ENCODE results near the gene DNPEP. TPM values are rescaled to one million over a fixed set of nuclear protein-coding genes. Genes with fewer than 3 reads are reported as not detected.
A peak's percentile ranks its signal among the peaks of the same experiment; 100 is the strongest.

The DNPEP gene
- total and polyA plus RNA-seq, 8 donors: 41.6 to 86.4 (median 68.7) TPM

GRCh38 chr2:219350710-219351221, 36.9 kb downstream of the DNPEP start:
- no peak for DNase-seq
- H3K4me3 ChIP-seq: no peak overlapping the region
- intact Hi-C loops (cut with DNase I): no loop called here
- TF ChIP-seq CTCF (IDR thresholded peaks at IDR 0.05): no peak
- peaks cover 0 to 53% of the 10 kb centered on the region in 2 donors for H3K27me3 ChIP-seq
- H3K9me3 ChIP-seq: no peaks in the 10 kb centered on the region
- no peak for ATAC-seq
- H3K4me1 ChIP-seq: no peaks in the 10 kb centered on the region
- H3K27ac ChIP-seq: no peak overlapping the region
- no peaks in the 10 kb centered on the region for H3K36me3 ChIP-seq

GRCh38 chr2:219350215-219350614, 37.5 kb downstream of the DNPEP start:
- TF ChIP-seq CTCF (IDR thresholded peaks at IDR 0.05): no peak
- intact Hi-C loops (cut with DNase I): no loop called here
- ATAC-seq: no peak
- H3K27me3 ChIP-seq: peaks cover 0 to 48% of the 10 kb centered on the region in 2 donors
- no peak overlapping the region for H3K27ac ChIP-seq
- no peak for DNase-seq
- no peaks in the 10 kb centered on the region for H3K36me3 ChIP-seq
- H3K9me3 ChIP-seq: no peaks in the 10 kb centered on the region
- no peak overlapping the region for H3K4me3 ChIP-seq
- peaks cover 0 to under 1% of the 10 kb centered on the region in 2 donors for H3K4me1 ChIP-seq

GRCh38 chr2:219344751-219345430, 42.8 kb downstream of the DNPEP start:
- Histone ChIP-seq H3K4me1 (peaks cover 0 to 12% of the 10 kb centered on the region in 2 donors), H3K36me3 (no peaks in the 10 kb centered on the region), H3K27me3 (peaks cover 0 to 19% of the 10 kb centered on the region in 2 donors), H3K4me3 (no peak overlapping the region), H3K9me3 (no peaks in the 10 kb centered on the region), H3K27ac (no peak overlapping the region)
- intact Hi-C loops (cut with DNase I): no loop called here
- ATAC-seq: peak; percentile 30
- DNase-seq: peak in 3 of 4 donors; percentile 64 to 83 (median 67)
- no peak for TF ChIP-seq CTCF (IDR thresholded peaks at IDR 0.05)

- Histone ChIP-seq H3K27me3 (peaks cover 20 to 74% of the 10 kb centered on the region in 2 donors), H3K9me3 (no peaks in the 10 kb centered on the region), H3K36me3 (no peaks in the 10 kb centered on the region), H3K4me1 (no peaks in the 10 kb centered on the region), H3K27ac (no peak overlapping the region), H3K4me3 (no peak overlapping the region)
- no peak for TF ChIP-seq CTCF (IDR thresholded peaks at IDR 0.05)
- intact Hi-C loops (cut with DNase I): no loop called here
- ATAC-seq (no peak), DNase-seq (no peak)
Measured at GRCh38 chr2:219335373-219335786, 52.3 kb downstream of the DNPEP start.

- DNase-seq (no peak), ATAC-seq (no peak)
- Histone ChIP-seq H3K4me1 (no peaks in the 10 kb centered on the region), H3K27me3 (peaks cover 20 to 79% of the 10 kb centered on the region in 2 donors), H3K4me3 (no peak overlapping the region), H3K27ac (no peak overlapping the region), H3K9me3 (no peaks in the 10 kb centered on the region), H3K36me3 (no peaks in the 10 kb centered on the region)
- intact Hi-C loops (cut with DNase I): no loop called here
- TF ChIP-seq CTCF (IDR thresholded peaks at IDR 0.05): no peak
Measured at GRCh38 chr2:219334076-219334475, 53.6 kb downstream of the DNPEP start.

Measured in left lung (tissue), 10 donors.